Measurements from ENCODE around the gene F7. TPM values are rescaled to one million over a fixed set of nuclear protein-coding genes. Genes with fewer than 3 reads are reported as not detected.

The F7 gene
- total and polyA plus RNA-seq, 4 donors = 0.08 to 0.69 TPM; not detected in 2

GRCh38 chr13:113166266-113166665, 60.7 kb downstream of the F7 start:
- H3K4me3 ChIP-seq (ENCODE audit: low read length in 2 of 2) = no peak overlapping the region
- H3K36me3 ChIP-seq (ENCODE audit: control insufficient read depth in 1 of 2, insufficient read depth in 2 of 2, low read length in 1 of 2) = no peaks in the 10 kb centered on the region
- H3K9me3 ChIP-seq (ENCODE audit: control insufficient read depth, low read length) = no peaks in the 10 kb centered on the region
- intact Hi-C loops (cut with DNase I) = no loop called here
- ATAC-seq (ENCODE audit: low FRiP score) (no peak), DNase-seq (no peak)
- WGBS, 2 donors = 91 to 94% methylated on average over 10 of the region's 10 CpGs
- no peaks in the 10 kb centered on the region for H3K4me1 ChIP-seq (ENCODE audit: control insufficient read depth in 1 of 2, insufficient read depth in 2 of 2, low read length in 2 of 2)
- no peak overlapping the region for H3K27ac ChIP-seq (ENCODE audit: low read depth in 1 of 2, low read length in 2 of 2)
- H3K27me3 ChIP-seq (ENCODE audit: control insufficient read depth in 1 of 2, insufficient read depth in 2 of 2, low read length in 1 of 2) = no peaks in the 10 kb centered on the region

- DNase-seq (no peak), ATAC-seq (ENCODE audit: low FRiP score) (no peak)
- Histone ChIP-seq H3K4me1 (ENCODE audit: control insufficient read depth in 1 of 2, insufficient read depth in 2 of 2, low read length in 2 of 2) (no peaks in the 10 kb centered on the region), H3K9me3 (ENCODE audit: control insufficient read depth, low read length) (no peaks in the 10 kb centered on the region), H3K4me3 (ENCODE audit: low read length in 2 of 2) (no peak overlapping the region), H3K36me3 (ENCODE audit: control insufficient read depth in 1 of 2, insufficient read depth in 2 of 2, low read length in 1 of 2) (peaks cover 0 to 2% of the 10 kb centered on the region in 2 donors), H3K27me3 (ENCODE audit: control insufficient read depth in 1 of 2, insufficient read depth in 2 of 2, low read length in 1 of 2) (no peaks in the 10 kb centered on the region), H3K27ac (ENCODE audit: low read depth in 1 of 2, low read length in 2 of 2) (no peak overlapping the region)
- 90% methylated on average over 5 of the region's 5 CpGs for WGBS, 2 donors
- intact Hi-C loops (cut with DNase I) = no loop called here
Measured at GRCh38 chr13:113166681-113167080, 61.1 kb downstream of the F7 start.

GRCh38 chr13:113167155-113167554, 61.6 kb downstream of the F7 start:
- no peaks in the 10 kb centered on the region for H3K9me3 ChIP-seq (ENCODE audit: control insufficient read depth, low read length)
- no peak overlapping the region for H3K4me3 ChIP-seq (ENCODE audit: low read length in 2 of 2)
- DNase-seq (no peak), ATAC-seq (ENCODE audit: low FRiP score) (no peak)
- 70 to 82% methylated on average over 10 of the region's 10 CpGs for WGBS, 2 donors
- H3K36me3 ChIP-seq (ENCODE audit: control insufficient read depth in 1 of 2, insufficient read depth in 2 of 2, low read length in 1 of 2) = peaks cover 0 to 3% of the 10 kb centered on the region in 2 donors
- intact Hi-C loops (cut with DNase I) = no loop called here
- no peak overlapping the region for H3K27ac ChIP-seq (ENCODE audit: low read depth in 1 of 2, low read length in 2 of 2)
- H3K4me1 ChIP-seq (ENCODE audit: control insufficient read depth in 1 of 2, insufficient read depth in 2 of 2, low read length in 2 of 2) = no peaks in the 10 kb centered on the region
- H3K27me3 ChIP-seq (ENCODE audit: control insufficient read depth in 1 of 2, insufficient read depth in 2 of 2, low read length in 1 of 2) = no peaks in the 10 kb centered on the region

- no peak overlapping the region for H3K4me3 ChIP-seq (ENCODE audit: low read length in 2 of 2)
- no peaks in the 10 kb centered on the region for H3K9me3 ChIP-seq (ENCODE audit: control insufficient read depth, low read length)
- H3K27ac ChIP-seq (ENCODE audit: low read depth in 1 of 2, low read length in 2 of 2) = no peak overlapping the region
- no peak for DNase-seq
- no peak for ATAC-seq (ENCODE audit: low FRiP score)
- WGBS, 2 donors = 99% methylated on average over 3 of the region's 3 CpGs
- intact Hi-C loops (cut with DNase I) = no loop called here
- no peaks in the 10 kb centered on the region for H3K4me1 ChIP-seq (ENCODE audit: control insufficient read depth in 1 of 2, insufficient read depth in 2 of 2, low read length in 2 of 2)
- H3K36me3 ChIP-seq (ENCODE audit: control insufficient read depth in 1 of 2, insufficient read depth in 2 of 2, low read length in 1 of 2) = peaks cover 0 to 3% of the 10 kb centered on the region in 2 donors
- H3K27me3 ChIP-seq (ENCODE audit: control insufficient read depth in 1 of 2, insufficient read depth in 2 of 2, low read length in 1 of 2) = no peaks in the 10 kb centered on the region
Measured at GRCh38 chr13:113167575-113167974, 62.0 kb downstream of the F7 start.

GRCh38 chr13:113168211-113168610, 62.6 kb downstream of the F7 start:
- WGBS, 2 donors = 88 to 94% methylated on average over 7 of the region's 7 CpGs
- no peak for DNase-seq
- intact Hi-C loops (cut with DNase I) = no loop called here
- H3K4me1 ChIP-seq (ENCODE audit: control insufficient read depth in 1 of 2, insufficient read depth in 2 of 2, low read length in 2 of 2) = no peaks in the 10 kb centered on the region
- ATAC-seq (ENCODE audit: low FRiP score) = no peak
- no peak overlapping the region for H3K4me3 ChIP-seq (ENCODE audit: low read length in 2 of 2)
- no peaks in the 10 kb centered on the region for H3K27me3 ChIP-seq (ENCODE audit: control insufficient read depth in 1 of 2, insufficient read depth in 2 of 2, low read length in 1 of 2)
- H3K9me3 ChIP-seq (ENCODE audit: control insufficient read depth, low read length) = no peaks in the 10 kb centered on the region
- no peak overlapping the region for H3K27ac ChIP-seq (ENCODE audit: low read depth in 1 of 2, low read length in 2 of 2)
- H3K36me3 ChIP-seq (ENCODE audit: control insufficient read depth in 1 of 2, insufficient read depth in 2 of 2, low read length in 1 of 2) = peaks cover 0 to 3% of the 10 kb centered on the region in 2 donors

GRCh38 chr13:113169277-113170272, 64.0 kb downstream of the F7 start:
- H3K9me3 ChIP-seq (ENCODE audit: control insufficient read depth, low read length) = no peaks in the 10 kb centered on the region
- ATAC-seq (ENCODE audit: low FRiP score) = no peak
- peaks cover 0 to 3% of the 10 kb centered on the region in 2 donors for H3K36me3 ChIP-seq (ENCODE audit: control insufficient read depth in 1 of 2, insufficient read depth in 2 of 2, low read length in 1 of 2)
- DNase-seq = no peak
- intact Hi-C loops (cut with DNase I) = no loop called here
- H3K4me1 ChIP-seq (ENCODE audit: control insufficient read depth in 1 of 2, insufficient read depth in 2 of 2, low read length in 2 of 2) = no peaks in the 10 kb centered on the region
- no peak overlapping the region for H3K27ac ChIP-seq (ENCODE audit: low read depth in 1 of 2, low read length in 2 of 2)
- no peaks in the 10 kb centered on the region for H3K27me3 ChIP-seq (ENCODE audit: control insufficient read depth in 1 of 2, insufficient read depth in 2 of 2, low read length in 1 of 2)
- 92 to 93% methylated on average over 13 of the region's 13 CpGs for WGBS, 2 donors
- no peak overlapping the region for H3K4me3 ChIP-seq (ENCODE audit: low read length in 2 of 2)

Other genes starting within 250 kb of the F7 start
- gene MCF2L, start 136.6 kb upstream of the F7 start, total RNA-seq = 10 to 100 TPM; 49.2 to 73.3 TPM
- 1 to 10 TPM; 3.2 to 6.0 TPM for gene MCF2L, start 136.6 kb upstream of the F7 start, polyA plus RNA-seq
- gene F10, start 17.0 kb downstream of the F7 start, total RNA-seq = 10 to 100 TPM in 1 of 2 donors, 1 to 10 TPM in 1; 6.5 to 38.4 TPM
- 10 to 100 TPM in 1 of 2 donors, 1 to 10 TPM in 1; 9.3 to 18.2 TPM for gene F10, start 17.0 kb downstream of the F7 start, polyA plus RNA-seq
- gene PROZ, start 52.9 kb downstream of the F7 start, total RNA-seq = not detected
- not detected for gene PROZ, start 52.9 kb downstream of the F7 start, polyA plus RNA-seq
- gene PCID2, start 102.9 kb downstream of the F7 start, total RNA-seq = 10 to 100 TPM; 33.3 to 51.1 TPM
- gene PCID2, start 102.9 kb downstream of the F7 start, polyA plus RNA-seq = 10 to 100 TPM; 36.7 to 45.6 TPM
- 10 to 100 TPM; 56.1 to 69.8 TPM for gene CUL4A, start 103.8 kb downstream of the F7 start, total RNA-seq
- gene CUL4A, start 103.8 kb downstream of the F7 start, polyA plus RNA-seq = 10 to 100 TPM; 19.7 to 40.8 TPM
- 100 to 1,000 TPM; 185 to 210 TPM for gene LAMP1, start 191.4 kb downstream of the F7 start, total RNA-seq
- 100 to 1,000 TPM in 1 of 2 donors, 10 to 100 TPM in 1; 97.4 to 150 TPM for gene LAMP1, start 191.4 kb downstream of the F7 start, polyA plus RNA-seq

Measured in aorta (tissue), 5 donors.